Measurements from ENCODE around the gene MTX1. TPM values are rescaled to one million over a fixed set of nuclear protein-coding genes. Genes with fewer than 3 reads are reported as not detected.
A peak's percentile ranks its signal among the peaks of the same experiment; 100 is the strongest.

Gene MTX1
- total and polyA plus RNA-seq, 9 of the 15 experiments (the other 6 are each of a cell fraction or from before 2014, with no cell fraction given) = 29.1 to 98.4 (median 66.9) TPM

DNA sequence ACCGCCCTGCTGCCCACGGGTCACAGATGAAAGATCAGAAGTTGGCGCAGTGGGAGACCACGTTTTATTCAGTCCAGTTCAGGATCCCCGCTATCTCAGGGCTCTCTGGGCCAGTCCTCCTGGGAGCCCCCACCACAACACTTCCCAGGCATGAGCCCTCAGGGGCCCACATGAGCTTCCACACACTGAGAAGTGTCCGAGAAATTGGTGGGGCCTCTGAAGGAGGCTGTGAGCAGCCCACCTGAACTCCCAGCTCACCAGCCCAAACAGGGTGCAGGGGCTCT, 22.8 kb upstream of the MTX1 start:
- Histone ChIP-seq H3K4me3 (no peak overlapping the region), H3K4me1 (replicated peaks in 1 of 2; ENCODE audit: control insufficient read depth in 2 of 2, insufficient read depth in 2 of 2, low read length in 2 of 2) (peaks cover 0 to 33% of the 10 kb centered on the region in 2 experiments; a peak in 3 of 5 replicates), H3K9me3 (replicated peaks; ENCODE audit: control insufficient read depth, insufficient read depth, low read depth, low read length) (no peaks in the 10 kb centered on the region), H3K36me3 (ENCODE audit: control insufficient read depth, insufficient read depth, low read length) (no peaks in the 10 kb centered on the region), H3K9me1 (ENCODE audit: control insufficient read depth, insufficient read depth, low read length) (no peaks in the 10 kb centered on the region), H3K9ac (ENCODE audit: insufficient read depth in 1 of 2, low read depth in 2 of 2, low read length in 2 of 2) (peak overlapping the region in 1 of 2 experiments; percentile 33; a peak in 2 of 4 replicates), H2AFZ (ENCODE audit: low read depth, low read length) (no peak overlapping the region), H3K27me3 (ENCODE audit: control insufficient read depth in 2 of 2, insufficient read depth in 2 of 2, low read length in 2 of 2) (no peaks in the 10 kb centered on the region), H3K79me2 (ENCODE audit: control insufficient read depth, insufficient read depth, low read length) (no peaks in the 10 kb centered on the region), H3K4me2 (ENCODE audit: insufficient read depth, low read length) (no peak overlapping the region), H3K27ac (ENCODE audit: extremely low read depth, low read depth, low read length) (no peak overlapping the region), H4K20me1 (replicated peaks; ENCODE audit: control insufficient read depth, insufficient read depth, low read length) (no peaks in the 10 kb centered on the region)
- intact Hi-C loops (cut with micrococcal nuclease) (no loop called here), in situ Hi-C loops (cut with MboI) (no loop called here)
- WGBS (ENCODE audit: insufficient coverage, low coverage, missing lambda C conversion rate) = 77% methylated on average over 5 of the region's 6 CpGs
- no peak for TF ChIP-seq NFRKB (IDR thresholded peaks at IDR 0.05; ENCODE audit: low read depth)
- no peak for TF ChIP-seq ZNF740 (CRISPR knock-in tag; IDR thresholded peaks at IDR 0.05)
- no peak for TF ChIP-seq ZNF740 (tag; IDR thresholded peaks at IDR 0.05)
- TF ChIP-seq MIER1 (IDR thresholded peaks at IDR 0.05; ENCODE audit: low read depth) = no peak
- no peak for TF ChIP-seq RNF2 (IDR thresholded peaks at IDR 0.05)
- no peak for TF ChIP-seq CSDE1 (IDR thresholded peaks at IDR 0.05)
- no peak for TF ChIP-seq EGR1 (conservative IDR thresholded peaks at IDR 0.05)
- no peak for TF ChIP-seq RFX5 (IDR thresholded peaks at IDR 0.05; ENCODE audit: low read depth, low read length)
- no peak for TF ChIP-seq RUNX1 (IDR thresholded peaks at IDR 0.05; ENCODE audit: low read depth)
- no peak for TF ChIP-seq NR2C2 (CRISPR knock-in tag; IDR thresholded peaks at IDR 0.05)
- TF ChIP-seq NR2C2 (tag; IDR thresholded peaks at IDR 0.05) = no peak
- TF ChIP-seq ZSCAN32 (CRISPR knock-in tag; IDR thresholded peaks at IDR 0.05) = no peak
- TF ChIP-seq ZNF449 (CRISPR knock-in tag; IDR thresholded peaks at IDR 0.05) = no peak
- no peak for TF ChIP-seq ADNP (tag; IDR thresholded peaks at IDR 0.05)
- TF ChIP-seq SRSF9 (IDR thresholded peaks at IDR 0.05; ENCODE audit: borderline replicate concordance, low read depth, low read length) = no peak
- no peak for TF ChIP-seq ZBTB26 (CRISPR knock-in tag; IDR thresholded peaks at IDR 0.05)
- ChIA-PET CTCF (ENCODE audit: low intra/inter-chr PET ratio) (no interaction called here), POLR2A (interaction anchor here (1.2 kb wide), 1 partner anchor 9 kb away, joined by 5 read pairs; no protein-coding TSS in a partner anchor)
- ATAC-seq = no peak
- no peak for FAIRE-seq
- no peak for DNase-seq (ENCODE audit: extremely low read depth in 1 of 4, low spot score in 3 of 4)
- BruUV-seq (replicated peaks) = no TSS peak

Measured in K562 (cell line).